ENCODE results near the gene KRT77. TPM values are rescaled to one million over a fixed set of nuclear protein-coding genes. Genes with fewer than 3 reads are reported as not detected.
"Not testable (repeated sequence)": the region's sequence is repeated elsewhere in the genome, so short reads cannot be mapped to it uniquely, and the experiment has no call there.

Gene KRT77
- polyA plus RNA-seq, 4 donors = not detected

- no peak for DNase-seq (ENCODE audit: low read depth in 4 of 4, low spot score in 2 of 4)
Measured at GRCh38 chr12:52679875-52680274, 23.4 kb downstream of the KRT77 start.

- no peak for DNase-seq (ENCODE audit: low read depth in 4 of 4, low spot score in 2 of 4)
Measured at GRCh38 chr12:52677671-52678070, 25.7 kb downstream of the KRT77 start.

- no peak for DNase-seq (ENCODE audit: low read depth in 4 of 4, low spot score in 2 of 4)
Measured at GRCh38 chr12:52677126-52677525, 26.2 kb downstream of the KRT77 start.

- no peak for DNase-seq (ENCODE audit: low read depth in 4 of 4, low spot score in 2 of 4)
Measured at GRCh38 chr12:52676163-52676562, 27.2 kb downstream of the KRT77 start.

- DNase-seq (ENCODE audit: low read depth in 4 of 4, low spot score in 2 of 4) = no peak
Measured at GRCh38 chr12:52675301-52675701, 28.0 kb downstream of the KRT77 start.

- DNase-seq (ENCODE audit: low read depth in 4 of 4, low spot score in 2 of 4) = no peak
Measured at GRCh38 chr12:52674433-52674775, 28.9 kb downstream of the KRT77 start.

GRCh38 chr12:52673713-52674432 is 29.5 kb downstream of the KRT77 start:
- DNase-seq (ENCODE audit: low read depth in 4 of 4, low spot score in 2 of 4) = no peak

GRCh38 chr12:52673217-52673616 is 30.1 kb downstream of the KRT77 start:
- no peak for DNase-seq (ENCODE audit: low read depth in 4 of 4, low spot score in 2 of 4)

GRCh38 chr12:52672321-52672933 is 30.9 kb downstream of the KRT77 start:
- DNase-seq (ENCODE audit: low read depth in 4 of 4, low spot score in 2 of 4) = no peak

- no peak for DNase-seq (ENCODE audit: low read depth in 4 of 4, low spot score in 2 of 4)
Measured at GRCh38 chr12:52670961-52671360, 32.4 kb downstream of the KRT77 start.

- no peak for DNase-seq (ENCODE audit: low read depth in 4 of 4, low spot score in 2 of 4)
Measured at GRCh38 chr12:52670506-52670905, 32.8 kb downstream of the KRT77 start.

- DNase-seq (ENCODE audit: low read depth in 4 of 4, low spot score in 2 of 4) = not testable (repeated sequence)
Measured at GRCh38 chr12:52669941-52670340, 33.4 kb downstream of the KRT77 start.

- no peak for DNase-seq (ENCODE audit: low read depth in 4 of 4, low spot score in 2 of 4)
Measured at GRCh38 chr12:52669426-52669825, 33.9 kb downstream of the KRT77 start.

- no peak for DNase-seq (ENCODE audit: low read depth in 4 of 4, low spot score in 2 of 4)
Measured at GRCh38 chr12:52667931-52668330, 35.4 kb downstream of the KRT77 start.

- DNase-seq (ENCODE audit: low read depth in 4 of 4, low spot score in 2 of 4) = no peak
Measured at GRCh38 chr12:52667509-52667908, 35.8 kb downstream of the KRT77 start.

- DNase-seq (ENCODE audit: low read depth in 4 of 4, low spot score in 2 of 4) = no peak
Measured at GRCh38 chr12:52666471-52666870, 36.9 kb downstream of the KRT77 start.

- no peak for DNase-seq (ENCODE audit: low read depth in 4 of 4, low spot score in 2 of 4)
Measured at GRCh38 chr12:52663420-52663819, 39.9 kb downstream of the KRT77 start.

GRCh38 chr12:52662918-52663229 is 40.5 kb downstream of the KRT77 start:
- no peak for DNase-seq (ENCODE audit: low read depth in 4 of 4, low spot score in 2 of 4)

GRCh38 chr12:52662093-52662917 is 41.0 kb downstream of the KRT77 start:
- DNase-seq (ENCODE audit: low read depth in 4 of 4, low spot score in 2 of 4) = no peak

- no peak for DNase-seq (ENCODE audit: low read depth in 4 of 4, low spot score in 2 of 4)
Measured at GRCh38 chr12:52661668-52662067, 41.7 kb downstream of the KRT77 start.

- no peak for DNase-seq (ENCODE audit: low read depth in 4 of 4, low spot score in 2 of 4)
Measured at GRCh38 chr12:52660934-52661499, 42.3 kb downstream of the KRT77 start.

GRCh38 chr12:52659951-52660350 is 43.4 kb downstream of the KRT77 start:
- no peak for DNase-seq (ENCODE audit: low read depth in 4 of 4, low spot score in 2 of 4)
